Smooth muscle cell (in vitro differentiated cells): Measurements from ENCODE around the gene RBBP8NL. TPM values are rescaled to one million over a fixed set of nuclear protein-coding genes. Genes with fewer than 3 reads are reported as not detected.
A peak's percentile ranks its signal among the peaks of the same experiment; 100 is the strongest.

ENCODE experiments used
- DNase-seq: peaks from one replicate; lab custom pipeline; 2025; ENCODE audit not compliant: unreplicated experiment; lab: John Stamatoyannopoulos, UW
- H2AFZ ChIP-seq: fragments of 200-600 bp; sonication (generic); 2 replicates; pipeline ENCODE4 v1.6.0; 2016; ENCODE audit warnings: antibody characterized with exemption, low read depth, mild to moderate bottlenecking
- H3F3A ChIP-seq: fragments of 200-600 bp; sonication (generic); 2 replicates; pipeline ENCODE4 v1.6.0; 2017; ENCODE audit warnings: antibody characterized with exemption, low read depth
- H3K27ac ChIP-seq: fragments of 200-600 bp; sonication (generic); 2 replicates; pipeline ENCODE4 v1.5.1; 2016; ENCODE audit warnings: low read depth, mild to moderate bottlenecking
- H3K27me3 ChIP-seq: fragments of 200-600 bp; sonication (generic); 2 replicates; pipeline ENCODE4 v1.6.1; 2016; ENCODE audit warnings: low read depth, mild to moderate bottlenecking
- H3K36me3 ChIP-seq: fragments of 200-600 bp; sonication (generic); 2 replicates; pipeline ENCODE4 v1.5.1; 2016; ENCODE audit warnings: low read depth
- H3K4me1 ChIP-seq: fragments of 200-600 bp; sonication (generic); 2 replicates; pipeline ENCODE4 v1.5.1; 2016; ENCODE audit warnings: low read depth
- H3K4me2 ChIP-seq: fragments of 200-600 bp; sonication (generic); 2 replicates; pipeline ENCODE4 v1.6.0; 2016; ENCODE audit warnings: mild to moderate bottlenecking
- H3K4me3 ChIP-seq: fragments of 200-600 bp; sonication (generic); 2 replicates; pipeline ENCODE4 v1.5.1; 2016; ENCODE audit warnings: mild to moderate bottlenecking
- H3K79me2 ChIP-seq: fragments of 200-600 bp; sonication (generic); 2 replicates; pipeline ENCODE4 v1.6.0; 2016; ENCODE audit warnings: low read depth, mild to moderate bottlenecking
- H3K9ac ChIP-seq: fragments of 200-600 bp; sonication (generic); 2 replicates; pipeline ENCODE4 v1.6.0; 2016; ENCODE audit warnings: low read depth
- H3K9me3 ChIP-seq: fragments of 200-600 bp; sonication (generic); replicated peaks from 2 replicates; pipeline ENCODE4 v1.5.1; 2016; ENCODE audit warnings: low read depth
- H4K20me1 ChIP-seq: fragments of 200-600 bp; sonication (generic); 2 replicates; pipeline ENCODE4 v1.6.0; 2016; ENCODE audit warnings: low read depth
- WGBS: methylation state at CpG from one replicate; pipeline ENCODE4 v1.1.7; 2016; ENCODE audit warnings: low lambda C conversion rate; 5-methylcytosine and 5-hydroxymethylcytosine counted together
- polyA plus RNA-seq: library from polyadenylated mRNA; unstranded; fragments of >200 nt; fragmentation: Nextera tagmentation; extraction: Ambion mirVana; gene quantifications from 2 replicates; pipeline ENCODE4 v1.2.1, GENCODE V29; 2016
- total RNA-seq: library from RNA; depleted of rRNA; stranded (reverse); fragments of >200 nt; gene quantifications from 2 replicates; pipeline ENCODE4 v1.2.3, GENCODE V29; 2014
- TF ChIP-seq, protein P1 (sequence below): fragments of 200-600 bp; sonication (generic); IDR thresholded peaks from 2 replicates; pipeline ENCODE4 v1.5.1; 2017; ENCODE audit warnings: borderline replicate concordance, mild to moderate bottlenecking, antibody characterized with exemption; ENCODE audit not compliant: insufficient read depth, poor library complexity, severe bottlenecking

RBBP8NL gene
- total and polyA plus RNA-seq, 2 experiments from 2014 or later = 0.40 TPM; not detected in 1

DNA sequence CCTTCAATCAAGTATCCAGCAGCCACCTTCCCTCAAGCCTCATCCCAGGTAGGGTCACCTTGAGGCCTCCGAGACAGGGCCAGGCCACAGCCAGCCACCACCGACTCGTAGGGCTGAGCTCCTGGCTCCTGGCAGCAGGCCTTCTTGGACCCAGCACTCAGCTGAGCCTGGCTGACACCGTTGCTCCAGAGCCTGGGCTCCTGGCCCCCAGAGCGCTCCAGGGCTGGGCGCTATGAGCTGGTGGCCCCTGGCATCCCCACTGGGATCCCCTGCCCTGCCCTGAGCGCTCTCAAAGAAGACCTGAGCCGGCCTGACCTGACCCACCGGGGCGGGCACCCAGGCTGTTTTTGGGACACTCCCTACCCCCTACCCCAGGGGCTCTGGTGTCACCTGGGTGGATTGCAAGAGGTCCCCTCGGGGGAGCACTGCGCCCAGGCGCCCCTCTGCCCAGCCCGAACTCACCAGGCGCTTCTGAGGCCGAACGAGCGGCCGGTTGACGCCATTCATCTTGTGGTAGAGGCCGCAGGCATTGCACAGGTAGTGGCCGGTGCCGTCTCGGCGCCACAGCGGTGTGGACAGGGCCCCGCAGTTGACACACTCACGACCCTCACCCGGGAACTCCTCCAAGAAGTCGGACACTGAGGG is 45.7 kb upstream of the RBBP8NL start:
- peaks cover 9% of the 10 kb centered on the region for H4K20me1 ChIP-seq
- WGBS = 86% methylated on average over 29 of the region's 30 CpGs
- no peaks in the 10 kb centered on the region for H3F3A ChIP-seq
- H2AFZ ChIP-seq = no peak overlapping the region
- no peaks in the 10 kb centered on the region for H3K36me3 ChIP-seq
- H3K4me2 ChIP-seq = no peak overlapping the region
- peaks cover 16% of the 10 kb centered on the region for H3K4me1 ChIP-seq
- no peak overlapping the region for H3K9ac ChIP-seq
- H3K79me2 ChIP-seq = peaks cover 15% of the 10 kb centered on the region
- no peak for DNase-seq
- TF ChIP-seq, protein P1, sequence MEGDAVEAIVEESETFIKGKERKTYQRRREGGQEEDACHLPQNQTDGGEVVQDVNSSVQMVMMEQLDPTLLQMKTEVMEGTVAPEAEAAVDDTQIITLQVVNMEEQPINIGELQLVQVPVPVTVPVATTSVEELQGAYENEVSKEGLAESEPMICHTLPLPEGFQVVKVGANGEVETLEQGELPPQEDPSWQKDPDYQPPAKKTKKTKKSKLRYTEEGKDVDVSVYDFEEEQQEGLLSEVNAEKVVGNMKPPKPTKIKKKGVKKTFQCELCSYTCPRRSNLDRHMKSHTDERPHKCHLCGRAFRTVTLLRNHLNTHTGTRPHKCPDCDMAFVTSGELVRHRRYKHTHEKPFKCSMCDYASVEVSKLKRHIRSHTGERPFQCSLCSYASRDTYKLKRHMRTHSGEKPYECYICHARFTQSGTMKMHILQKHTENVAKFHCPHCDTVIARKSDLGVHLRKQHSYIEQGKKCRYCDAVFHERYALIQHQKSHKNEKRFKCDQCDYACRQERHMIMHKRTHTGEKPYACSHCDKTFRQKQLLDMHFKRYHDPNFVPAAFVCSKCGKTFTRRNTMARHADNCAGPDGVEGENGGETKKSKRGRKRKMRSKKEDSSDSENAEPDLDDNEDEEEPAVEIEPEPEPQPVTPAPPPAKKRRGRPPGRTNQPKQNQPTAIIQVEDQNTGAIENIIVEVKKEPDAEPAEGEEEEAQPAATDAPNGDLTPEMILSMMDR = no peak
- peaks cover 12% of the 10 kb centered on the region for H3K27me3 ChIP-seq
- H3K4me3 ChIP-seq = peak overlapping the region; percentile 71
- no peaks in the 10 kb centered on the region for H3K9me3 ChIP-seq
- no peak overlapping the region for H3K27ac ChIP-seq

- Histone ChIP-seq H3F3A (no peaks in the 10 kb centered on the region), H3K79me2 (peaks cover 15% of the 10 kb centered on the region), H3K27ac (no peak overlapping the region), H3K4me3 (peak overlapping the region; percentile 71), H3K4me2 (no peak overlapping the region), H3K4me1 (peaks cover 16% of the 10 kb centered on the region), H3K9ac (no peak overlapping the region), H3K36me3 (no peaks in the 10 kb centered on the region), H3K9me3 (no peaks in the 10 kb centered on the region), H2AFZ (no peak overlapping the region), H4K20me1 (peaks cover 15% of the 10 kb centered on the region), H3K27me3 (peaks cover 12% of the 10 kb centered on the region)
- WGBS = 92% methylated on average over 23 of the region's 23 CpGs
- TF ChIP-seq, protein P1 = no peak
- no peak for DNase-seq
Observed at GRCh38 chr20:62472138-62472940, 45.0 kb upstream of the RBBP8NL start.

GRCh38 chr20:62470459-62470858 is 43.1 kb upstream of the RBBP8NL start:
- peaks cover 5% of the 10 kb centered on the region for H3K27me3 ChIP-seq
- no peaks in the 10 kb centered on the region for H3F3A ChIP-seq
- H3K79me2 ChIP-seq = peaks cover 10% of the 10 kb centered on the region
- TF ChIP-seq, protein P1 = no peak
- H3K4me3 ChIP-seq = no peak overlapping the region
- no peaks in the 10 kb centered on the region for H3K9me3 ChIP-seq
- H3K4me2 ChIP-seq = no peak overlapping the region
- no peaks in the 10 kb centered on the region for H3K36me3 ChIP-seq
- H3K9ac ChIP-seq = no peak overlapping the region
- no peak overlapping the region for H2AFZ ChIP-seq
- 87% methylated on average over 12 of the region's 12 CpGs for WGBS
- peaks cover 9% of the 10 kb centered on the region for H3K4me1 ChIP-seq
- DNase-seq = no peak
- H4K20me1 ChIP-seq = peaks cover 22% of the 10 kb centered on the region
- no peak overlapping the region for H3K27ac ChIP-seq
